ENCODE data around the gene TXLNB. TPM values are rescaled to one million over a fixed set of nuclear protein-coding genes. Genes with fewer than 3 reads are reported as not detected.

TXLNB gene
- total RNA-seq, 1 experiment from 2014 or later = not detected

GRCh38 chr6:139285590-139285989 is 6.2 kb downstream of the TXLNB start:
- no peaks in the 10 kb centered on the region for H3K9me3 ChIP-seq (ENCODE audit: low read depth, low read length, poor library complexity, severe bottlenecking)
- TF ChIP-seq EZH2 (IDR thresholded peaks at IDR 0.05; ENCODE audit: borderline replicate concordance, low read depth, low read length, poor library complexity, severe bottlenecking) (no peak), CTCF (conservative IDR thresholded peaks at IDR 0.05; ENCODE audit: low read depth, low read length) (no peak)
- BruUV-seq (replicated peaks) = no TSS peak

GRCh38 chr6:139284789-139285188 is 7.0 kb downstream of the TXLNB start:
- no TSS peak for BruUV-seq (replicated peaks)
- Histone ChIP-seq H3K4me1 (ENCODE audit: insufficient read depth, low read length, poor library complexity, severe bottlenecking) (no peaks in the 10 kb centered on the region), H3K27me3 (replicated peaks; ENCODE audit: insufficient read depth, low read depth, low read length, poor library complexity) (no peaks in the 10 kb centered on the region), H3K9me3 (ENCODE audit: low read depth, low read length, poor library complexity, severe bottlenecking) (no peaks in the 10 kb centered on the region), H3K27ac (ENCODE audit: low read depth, low read length, poor library complexity, severe bottlenecking) (no peak overlapping the region), H3K4me3 (ENCODE audit: low read depth, low read length, poor library complexity, severe bottlenecking) (no peak overlapping the region), H3K36me3 (ENCODE audit: insufficient read depth, low read length, poor library complexity, severe bottlenecking) (no peaks in the 10 kb centered on the region)
- ChIA-PET POLR2A (ENCODE audit: low non-redundant PET) (no interaction called here), CTCF (no interaction called here)
- TF ChIP-seq EZH2 (IDR thresholded peaks at IDR 0.05; ENCODE audit: borderline replicate concordance, low read depth, low read length, poor library complexity, severe bottlenecking) (no peak), CTCF (conservative IDR thresholded peaks at IDR 0.05; ENCODE audit: low read depth, low read length) (no peak)
- no peak for DNase-seq (ENCODE audit: low spot score)
- intact Hi-C loops (cut with micrococcal nuclease; ENCODE audit: unreplicated experiment) = no loop called here

More at GRCh38 chr6:139285590-139285989, 6.2 kb downstream of the TXLNB start:
- H3K36me3 ChIP-seq (ENCODE audit: insufficient read depth, low read length, poor library complexity, severe bottlenecking) = no peaks in the 10 kb centered on the region
- H3K4me3 ChIP-seq (ENCODE audit: low read depth, low read length, poor library complexity, severe bottlenecking) = no peak overlapping the region
- CTCF ChIA-PET = no interaction called here
- H3K27me3 ChIP-seq (replicated peaks; ENCODE audit: insufficient read depth, low read depth, low read length, poor library complexity) = no peaks in the 10 kb centered on the region
- POLR2A ChIA-PET (ENCODE audit: low non-redundant PET) = no interaction called here
- H3K27ac ChIP-seq (ENCODE audit: low read depth, low read length, poor library complexity, severe bottlenecking) = no peak overlapping the region
- DNase-seq (ENCODE audit: low spot score) = no peak
- intact Hi-C loops (cut with micrococcal nuclease; ENCODE audit: unreplicated experiment) = no loop called here
- H3K4me1 ChIP-seq (ENCODE audit: insufficient read depth, low read length, poor library complexity, severe bottlenecking) = no peaks in the 10 kb centered on the region

GRCh38 chr6:139282684-139283083 is 9.1 kb downstream of the TXLNB start:
- no peak for TF ChIP-seq CTCF (conservative IDR thresholded peaks at IDR 0.05; ENCODE audit: low read depth, low read length)
- TF ChIP-seq EZH2 (IDR thresholded peaks at IDR 0.05; ENCODE audit: borderline replicate concordance, low read depth, low read length, poor library complexity, severe bottlenecking) = no peak
- ChIA-PET POLR2A (ENCODE audit: low non-redundant PET) (no interaction called here), CTCF (no interaction called here)
- intact Hi-C loops (cut with micrococcal nuclease; ENCODE audit: unreplicated experiment) = no loop called here
- no peaks in the 10 kb centered on the region for H3K27me3 ChIP-seq (replicated peaks; ENCODE audit: insufficient read depth, low read depth, low read length, poor library complexity)
- H3K9me3 ChIP-seq (ENCODE audit: low read depth, low read length, poor library complexity, severe bottlenecking) = no peaks in the 10 kb centered on the region
- H3K36me3 ChIP-seq (ENCODE audit: insufficient read depth, low read length, poor library complexity, severe bottlenecking) = no peaks in the 10 kb centered on the region
- no TSS peak for BruUV-seq (replicated peaks)
- DNase-seq (ENCODE audit: low spot score) = no peak
- H3K27ac ChIP-seq (ENCODE audit: low read depth, low read length, poor library complexity, severe bottlenecking) = no peak overlapping the region
- H3K4me3 ChIP-seq (ENCODE audit: low read depth, low read length, poor library complexity, severe bottlenecking) = no peak overlapping the region
- no peaks in the 10 kb centered on the region for H3K4me1 ChIP-seq (ENCODE audit: insufficient read depth, low read length, poor library complexity, severe bottlenecking)

Data from A673 (cell line).